Aortic smooth muscle cell (primary cell): ENCODE data around the gene HS3ST3A1. TPM values are rescaled to one million over a fixed set of nuclear protein-coding genes. Genes with fewer than 3 reads are reported as not detected.

Experiments
- total RNA-seq: library from RNA; depleted of rRNA; stranded (reverse); fragments of >200 nt; gene quantifications from 2 replicates; pipeline ENCODE4 v1.2.3, GENCODE V29; 2014

The HS3ST3A1 gene
- total RNA-seq, result 0.53 and 1.5 TPM in 2 replicates

GRCh38 chr17:13601776-13602551, at the start of gene HS3ST3A1:
TSS of gene HS3ST3A1 (minus strand) at chr17:13601929. CDS start at chr17:13601129, 800 bp downstream.

